Testis (tissue), 3 donors: ENCODE data around the gene ACSL6. TPM values are rescaled to one million over a fixed set of nuclear protein-coding genes. Genes with fewer than 3 reads are reported as not detected.

Experiments used
- DNase-seq: peaks from one replicate; pipeline ENCODE4 v3.0.0-alpha.2; 2019
- H3K27ac ChIP-seq, 2 donors: fragments of 200-600 bp; sonication (generic); one replicate each; pipeline ENCODE4 v1.5.1; 2019
- H3K27me3 ChIP-seq: fragments of 200-600 bp; sonication (generic); one replicate; pipeline ENCODE4 v1.5.1; 2019
- H3K36me3 ChIP-seq: fragments of 200-600 bp; sonication (generic); one replicate; pipeline ENCODE4 v1.5.1; 2017; ENCODE audit warnings: low read depth; ENCODE audit errors: missing control alignments
- H3K4me1 ChIP-seq: fragments of 200-600 bp; sonication (generic); one replicate; pipeline ENCODE4 v1.5.1; 2019
- H3K4me3 ChIP-seq, 2 donors: fragments of 200-600 bp; sonication (generic); one replicate each; pipeline ENCODE4 v1.5.1; 2017 to 2019
- H3K9me3 ChIP-seq: fragments of 200-600 bp; sonication (generic); one replicate; pipeline ENCODE4 v1.5.1; 2017
- POLR2A ChIP-seq: fragments of 450-650 bp; IDR thresholded peaks from one replicate; pipeline ENCODE4 v1.6.1; 2017; ENCODE audit warnings: antibody characterized with exemption, mild to moderate bottlenecking, moderate library complexity
- WGBS, 2 donors: methylation state at CpG; one replicate each; pipeline ENCODE4 v1.1.5; 2018; 5-methylcytosine and 5-hydroxymethylcytosine counted together
- intact Hi-C: fragments of 100-400 bp; cut with DNase I; formaldehyde crosslinking; loops from one replicate; pipeline ENCODE4 v1.15.1; 2023; ENCODE audit warnings: low total_unique reads
- polyA plus RNA-seq: library from polyadenylated mRNA; stranded (reverse); fragments of 350-450 nt; fragmentation: Illumina TruSeq; extraction: RNeasy Lipid Tissue Mini Kit (QIAGEN cat#74804); gene quantifications from one replicate; pipeline ENCODE4 v1.2.3, GENCODE V29; 2014; ENCODE audit warnings: low read depth, low replicate concordance; ENCODE audit not compliant: insufficient read depth
- total RNA-seq, 2 donors: library from RNA; depleted of rRNA; stranded (reverse); fragments of >200 nt; gene quantifications; one replicate each; pipeline ENCODE4 v1.2.3, GENCODE V29; 2016
- TF ChIP-seq, protein P1 (sequence below), 3 experiments: fragments of 450-650 bp in 2 of 3; fragments of 200-600 bp in 1 of 3; sonication (generic) in 1 of 3; IDR thresholded peaks; one replicate each; pipeline ENCODE4 v1.5.1; 2016 to 2019; ENCODE audit warnings: antibody characterized with exemption in 3 of 3, mild to moderate bottlenecking in 2 of 3, moderate library complexity in 1 of 3

The ACSL6 gene
- total and polyA plus RNA-seq, 3 donors from 2014 or later, result 38.5 to 98.7 (median 44.9) TPM

DNA sequence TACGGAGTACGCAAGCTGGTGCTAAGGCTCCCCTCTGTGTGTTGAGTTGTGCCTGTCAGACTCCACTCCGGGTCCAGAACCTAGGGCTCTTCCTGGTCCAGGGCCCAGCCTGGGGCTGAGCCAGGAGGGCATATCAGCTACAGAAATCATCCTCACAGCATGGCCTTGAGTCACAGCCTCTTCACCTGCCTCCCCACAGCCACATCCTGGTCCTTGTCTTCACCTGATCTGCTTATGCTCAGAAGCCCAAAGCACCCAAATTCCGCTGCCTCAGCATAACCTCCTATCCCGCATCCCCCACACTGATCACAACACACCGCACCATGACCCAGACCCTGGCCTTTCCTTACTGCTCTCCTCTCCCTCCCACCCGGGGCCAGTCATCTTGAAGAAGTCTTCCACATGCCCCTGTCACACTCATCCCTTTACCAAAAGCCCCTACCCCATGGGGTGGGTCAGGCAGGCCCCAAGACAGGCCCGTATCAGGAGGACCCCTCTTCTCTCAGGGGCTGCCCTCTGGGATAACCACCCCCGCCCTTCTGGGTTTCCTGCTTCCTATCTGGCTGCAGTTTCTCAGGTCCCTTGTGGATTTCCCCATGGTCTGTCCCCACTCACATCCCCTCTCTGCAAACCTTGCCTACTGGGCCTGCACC lies 47.7 kb upstream of the ACSL6 start:
- peak; percentile 7 for DNase-seq
- Histone ChIP-seq H3K36me3 (no peaks in the 10 kb centered on the region), H3K4me1 (no peaks in the 10 kb centered on the region), H3K9me3 (no peaks in the 10 kb centered on the region), H3K27me3 (no peaks in the 10 kb centered on the region), H3K4me3 (no peak overlapping the region), H3K27ac (no peak overlapping the region)
- WGBS, 2 donors, result 85 to 86% methylated on average over 9 of the region's 9 CpGs
- intact Hi-C loops, result no loop called here
- TF ChIP-seq POLR2A, result no peak
- TF ChIP-seq, protein P1, sequence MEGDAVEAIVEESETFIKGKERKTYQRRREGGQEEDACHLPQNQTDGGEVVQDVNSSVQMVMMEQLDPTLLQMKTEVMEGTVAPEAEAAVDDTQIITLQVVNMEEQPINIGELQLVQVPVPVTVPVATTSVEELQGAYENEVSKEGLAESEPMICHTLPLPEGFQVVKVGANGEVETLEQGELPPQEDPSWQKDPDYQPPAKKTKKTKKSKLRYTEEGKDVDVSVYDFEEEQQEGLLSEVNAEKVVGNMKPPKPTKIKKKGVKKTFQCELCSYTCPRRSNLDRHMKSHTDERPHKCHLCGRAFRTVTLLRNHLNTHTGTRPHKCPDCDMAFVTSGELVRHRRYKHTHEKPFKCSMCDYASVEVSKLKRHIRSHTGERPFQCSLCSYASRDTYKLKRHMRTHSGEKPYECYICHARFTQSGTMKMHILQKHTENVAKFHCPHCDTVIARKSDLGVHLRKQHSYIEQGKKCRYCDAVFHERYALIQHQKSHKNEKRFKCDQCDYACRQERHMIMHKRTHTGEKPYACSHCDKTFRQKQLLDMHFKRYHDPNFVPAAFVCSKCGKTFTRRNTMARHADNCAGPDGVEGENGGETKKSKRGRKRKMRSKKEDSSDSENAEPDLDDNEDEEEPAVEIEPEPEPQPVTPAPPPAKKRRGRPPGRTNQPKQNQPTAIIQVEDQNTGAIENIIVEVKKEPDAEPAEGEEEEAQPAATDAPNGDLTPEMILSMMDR (IDR thresholded peaks at IDR 0.05), result no peak

DNA sequence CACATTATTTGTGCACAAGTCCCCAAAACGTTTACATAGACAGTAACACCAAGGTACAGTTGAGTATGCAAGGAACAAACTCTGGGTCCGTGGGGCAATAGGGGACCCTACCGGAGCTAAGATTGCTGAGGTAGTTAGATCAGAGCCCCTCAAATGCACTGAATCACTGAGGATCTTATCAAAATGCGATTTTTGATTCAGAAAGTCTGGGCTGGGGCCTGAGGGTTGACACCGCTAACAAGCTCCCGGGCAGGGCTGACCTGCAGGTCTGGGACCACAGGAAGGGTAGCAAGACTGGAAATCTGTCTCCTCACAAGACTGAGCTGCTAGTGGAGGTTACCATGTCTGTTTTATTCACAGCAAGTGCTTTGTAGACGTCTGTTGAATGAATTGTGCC lies 47.2 kb upstream of the ACSL6 start:
- 86 to 88% methylated on average over 7 of the region's 7 CpGs for WGBS, 2 donors
- TF ChIP-seq POLR2A, result no peak
- TF ChIP-seq, protein P1 (IDR thresholded peaks at IDR 0.05), result no peak
- no peaks in the 10 kb centered on the region for H3K27me3 ChIP-seq

DNA sequence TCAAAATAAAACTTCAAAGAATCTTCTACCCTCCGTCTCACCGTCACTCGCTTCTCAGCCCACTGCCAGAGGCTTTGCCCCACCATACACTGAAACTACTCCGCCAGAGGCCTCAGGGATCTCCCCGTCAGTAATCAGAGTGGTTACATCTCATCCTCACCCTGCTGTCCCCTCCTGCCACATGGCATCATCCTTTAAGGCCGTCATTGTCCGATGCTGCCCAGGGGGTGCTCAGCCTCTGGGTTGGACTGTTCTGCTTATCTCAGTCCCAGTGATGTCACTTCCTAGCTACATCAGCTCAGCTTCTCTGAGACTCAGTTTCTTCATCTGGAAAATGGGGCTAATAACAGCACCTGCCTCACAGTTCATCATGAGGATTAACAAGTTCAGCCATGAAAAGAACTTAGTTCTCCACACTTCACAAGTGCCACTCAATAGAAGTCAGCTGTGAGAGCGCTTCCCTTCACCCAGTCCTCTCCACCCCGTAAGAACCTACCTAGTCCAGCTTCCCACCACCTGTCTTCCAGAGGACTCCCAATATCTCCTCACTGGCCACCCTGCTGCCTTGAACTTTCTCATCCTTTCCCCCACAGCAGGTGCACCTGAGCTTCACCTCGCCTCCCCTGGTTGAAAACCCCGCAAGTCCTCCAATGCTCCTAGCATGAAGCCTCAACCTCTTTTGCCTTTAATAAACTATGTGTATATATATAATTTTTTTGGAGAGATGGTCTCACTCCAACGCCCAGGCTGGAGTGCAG lies 46.2 kb upstream of the ACSL6 start:
- TF ChIP-seq, protein P1 (IDR thresholded peaks at IDR 0.05), result no peak
- TF ChIP-seq POLR2A, result no peak
- Histone ChIP-seq H3K4me3 (no peak overlapping the region), H3K27me3 (no peaks in the 10 kb centered on the region), H3K27ac (no peak overlapping the region), H3K4me1 (no peaks in the 10 kb centered on the region), H3K9me3 (no peaks in the 10 kb centered on the region), H3K36me3 (no peaks in the 10 kb centered on the region)
- intact Hi-C loops, result no loop called here
- WGBS, 2 donors, result 89 to 90% methylated on average over 10 to 12 of the region's 12 CpGs
- DNase-seq, result no peak

More for the DNA sequence above, 47.2 kb upstream of the ACSL6 start:
- Histone ChIP-seq H3K9me3 (no peaks in the 10 kb centered on the region), H3K36me3 (no peaks in the 10 kb centered on the region), H3K27ac (no peak overlapping the region), H3K4me1 (no peaks in the 10 kb centered on the region), H3K4me3 (no peak overlapping the region)
- DNase-seq, result no peak
- intact Hi-C loops, result no loop called here

DNA sequence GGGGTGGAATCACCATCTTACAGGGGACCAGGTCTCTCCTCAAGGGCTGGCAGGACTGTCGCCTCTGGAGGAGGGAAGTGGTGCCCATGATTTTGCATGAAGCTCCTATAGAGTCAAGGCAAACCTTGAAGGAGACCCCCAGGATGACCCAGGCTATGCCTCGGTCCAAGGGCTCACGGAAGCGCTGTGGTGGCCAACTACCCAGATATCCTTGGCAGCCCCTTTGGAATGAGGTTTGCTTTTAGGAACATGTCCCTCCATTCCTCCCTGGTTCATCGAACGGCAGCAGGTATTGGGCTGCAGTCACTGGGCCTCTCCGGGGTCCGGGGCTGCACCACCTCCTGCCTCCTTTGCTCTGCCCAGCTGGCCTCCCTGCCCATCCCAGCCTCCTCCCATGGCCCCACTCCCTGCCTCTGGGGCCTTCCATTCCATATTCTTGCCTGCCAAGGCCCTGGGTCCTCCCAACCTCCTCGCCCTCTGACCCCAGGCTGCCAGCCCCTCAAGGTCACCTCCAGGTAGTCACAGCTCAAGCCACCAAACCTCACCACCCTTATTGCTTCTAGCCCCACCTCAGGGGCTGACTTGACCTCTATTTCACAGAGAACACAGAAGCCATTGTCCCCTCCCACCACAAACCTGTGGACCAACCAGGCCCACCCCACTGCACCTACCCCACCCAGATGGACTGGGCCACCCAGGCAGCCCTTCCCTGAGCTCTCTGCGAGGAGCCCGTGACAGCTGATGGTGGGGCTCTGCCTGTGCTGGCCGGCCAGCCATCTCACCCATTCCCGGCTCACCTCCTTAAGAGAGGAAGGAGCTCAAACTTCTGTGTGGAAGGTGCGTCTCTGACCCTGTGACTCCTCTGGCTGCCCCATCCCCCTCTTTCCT lies 45.4 kb upstream of the ACSL6 start:
- TF ChIP-seq, protein P1 (IDR thresholded peaks at IDR 0.05), result no peak
- no peak for TF ChIP-seq POLR2A

More for the DNA sequence above, 45.4 kb upstream of the ACSL6 start:
- no peaks in the 10 kb centered on the region for H3K27me3 ChIP-seq
- H3K4me3 ChIP-seq, result no peak overlapping the region
- no peaks in the 10 kb centered on the region for H3K4me1 ChIP-seq
- 83 to 87% methylated on average over 10 to 14 of the region's 14 CpGs for WGBS, 2 donors
- H3K9me3 ChIP-seq, result no peaks in the 10 kb centered on the region
- no peaks in the 10 kb centered on the region for H3K36me3 ChIP-seq
- intact Hi-C loops, result no loop called here
- peak; percentile 8 for DNase-seq
- H3K27ac ChIP-seq, result no peak overlapping the region
